ENCODE measurements around the gene ZMIZ2. TPM values are rescaled to one million over a fixed set of nuclear protein-coding genes. Genes with fewer than 3 reads are reported as not detected.

Gene ZMIZ2
- total and polyA plus RNA-seq, 9 of the 15 experiments (the other 6 are each of a cell fraction or from before 2014, with no cell fraction given) = 0.13 to 40.3 (median 4.9) TPM

- TF ChIP-seq, protein P1, sequence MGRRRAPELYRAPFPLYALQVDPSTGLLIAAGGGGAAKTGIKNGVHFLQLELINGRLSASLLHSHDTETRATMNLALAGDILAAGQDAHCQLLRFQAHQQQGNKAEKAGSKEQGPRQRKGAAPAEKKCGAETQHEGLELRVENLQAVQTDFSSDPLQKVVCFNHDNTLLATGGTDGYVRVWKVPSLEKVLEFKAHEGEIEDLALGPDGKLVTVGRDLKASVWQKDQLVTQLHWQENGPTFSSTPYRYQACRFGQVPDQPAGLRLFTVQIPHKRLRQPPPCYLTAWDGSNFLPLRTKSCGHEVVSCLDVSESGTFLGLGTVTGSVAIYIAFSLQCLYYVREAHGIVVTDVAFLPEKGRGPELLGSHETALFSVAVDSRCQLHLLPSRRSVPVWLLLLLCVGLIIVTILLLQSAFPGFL (CRISPR knock-in tag; IDR thresholded peaks at IDR 0.05) = peak; percentile 80; the same call in 1 of the 2 replicates
- TF ChIP-seq ZNF398 (CRISPR knock-in tag; IDR thresholded peaks at IDR 0.05) (no peak), DDX20 (tag; IDR thresholded peaks at IDR 0.05; ENCODE audit: low read depth) (no peak), USF2 (CRISPR knock-in tag; IDR thresholded peaks at IDR 0.05) (no peak), KDM1A (IDR thresholded peaks at IDR 0.05) (no peak), CREB1 (IDR thresholded peaks at IDR 0.05) (no peak), CREB1 (CRISPR knock-in tag; IDR thresholded peaks at IDR 0.05) (peak; percentile 75; the same call in 1 of the 2 replicates), NR0B1 (IDR thresholded peaks at IDR 0.05; ENCODE audit: partially characterized antibody) (no peak), POLR2AphosphoS5 (IDR thresholded peaks at IDR 0.05; ENCODE audit: control insufficient read depth, insufficient read depth, low read depth, low read length) (peak; percentile 58; the same call in 1 of the 2 replicates), MAFF (IDR thresholded peaks at IDR 0.05; ENCODE audit: low read length) (no peak; the same call in 1 of the 2 replicates), ZKSCAN3 (CRISPR knock-in tag; IDR thresholded peaks at IDR 0.05) (no peak), RBM15 (IDR thresholded peaks at IDR 0.05; ENCODE audit: insufficient read depth, low read length) (no peak), BCOR (IDR thresholded peaks at IDR 0.05) (no peak)
- TF ChIP-seq, protein P2, sequence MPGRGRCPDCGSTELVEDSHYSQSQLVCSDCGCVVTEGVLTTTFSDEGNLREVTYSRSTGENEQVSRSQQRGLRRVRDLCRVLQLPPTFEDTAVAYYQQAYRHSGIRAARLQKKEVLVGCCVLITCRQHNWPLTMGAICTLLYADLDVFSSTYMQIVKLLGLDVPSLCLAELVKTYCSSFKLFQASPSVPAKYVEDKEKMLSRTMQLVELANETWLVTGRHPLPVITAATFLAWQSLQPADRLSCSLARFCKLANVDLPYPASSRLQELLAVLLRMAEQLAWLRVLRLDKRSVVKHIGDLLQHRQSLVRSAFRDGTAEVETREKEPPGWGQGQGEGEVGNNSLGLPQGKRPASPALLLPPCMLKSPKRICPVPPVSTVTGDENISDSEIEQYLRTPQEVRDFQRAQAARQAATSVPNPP (IDR thresholded peaks at IDR 0.05; ENCODE audit: borderline replicate concordance, insufficient read depth, insufficient read length) = no peak
Observed at GRCh38 chr7:44797329-44798258, 48.9 kb downstream of the ZMIZ2 start (continued).
